ENCODE results near the gene RIC8A. TPM values are rescaled to one million over a fixed set of nuclear protein-coding genes. Genes with fewer than 3 reads are reported as not detected.
A peak's percentile ranks its signal among the peaks of the same experiment; 100 is the strongest.

RIC8A gene
- total and polyA plus RNA-seq, 9 of the 15 experiments (the other 6 are each of a cell fraction or from before 2014, with no cell fraction given) = 10.7 to 108 (median 72.1) TPM

DNA sequence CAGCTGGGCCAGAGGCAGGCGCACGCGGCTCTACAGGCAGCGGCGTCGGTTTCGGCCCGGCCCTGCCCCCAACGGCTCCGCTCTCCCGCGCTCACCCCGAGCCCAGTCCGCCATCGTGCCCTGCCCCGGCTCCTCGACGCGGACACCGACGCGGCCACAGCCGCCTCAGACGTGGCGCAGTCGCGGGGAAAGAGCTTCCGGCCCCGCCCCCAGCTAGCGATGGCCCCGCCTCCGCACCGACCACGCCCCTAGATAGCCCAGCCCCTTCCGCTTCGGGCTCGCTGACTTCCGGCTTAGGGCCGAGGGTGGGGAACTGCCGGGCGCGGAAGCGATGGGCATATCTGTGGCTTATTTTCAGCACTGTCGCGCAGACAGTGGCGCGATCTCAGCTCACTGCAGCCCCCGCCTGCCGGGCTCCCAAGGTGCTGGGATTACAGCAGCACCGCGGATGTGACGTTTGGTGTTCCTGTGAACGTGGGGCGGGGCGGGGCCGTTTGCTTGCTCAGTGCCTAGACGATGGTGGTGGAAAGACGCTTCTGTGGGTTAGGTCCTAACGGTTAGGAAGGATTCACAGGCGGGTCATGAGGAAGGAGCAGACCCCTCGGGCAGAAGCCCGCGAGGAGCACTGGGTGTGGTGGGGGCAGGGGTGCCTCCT is at the start of gene RIC8A, which contains the start of gene BET1L (continued):
- TF ChIP-seq, protein P1, sequence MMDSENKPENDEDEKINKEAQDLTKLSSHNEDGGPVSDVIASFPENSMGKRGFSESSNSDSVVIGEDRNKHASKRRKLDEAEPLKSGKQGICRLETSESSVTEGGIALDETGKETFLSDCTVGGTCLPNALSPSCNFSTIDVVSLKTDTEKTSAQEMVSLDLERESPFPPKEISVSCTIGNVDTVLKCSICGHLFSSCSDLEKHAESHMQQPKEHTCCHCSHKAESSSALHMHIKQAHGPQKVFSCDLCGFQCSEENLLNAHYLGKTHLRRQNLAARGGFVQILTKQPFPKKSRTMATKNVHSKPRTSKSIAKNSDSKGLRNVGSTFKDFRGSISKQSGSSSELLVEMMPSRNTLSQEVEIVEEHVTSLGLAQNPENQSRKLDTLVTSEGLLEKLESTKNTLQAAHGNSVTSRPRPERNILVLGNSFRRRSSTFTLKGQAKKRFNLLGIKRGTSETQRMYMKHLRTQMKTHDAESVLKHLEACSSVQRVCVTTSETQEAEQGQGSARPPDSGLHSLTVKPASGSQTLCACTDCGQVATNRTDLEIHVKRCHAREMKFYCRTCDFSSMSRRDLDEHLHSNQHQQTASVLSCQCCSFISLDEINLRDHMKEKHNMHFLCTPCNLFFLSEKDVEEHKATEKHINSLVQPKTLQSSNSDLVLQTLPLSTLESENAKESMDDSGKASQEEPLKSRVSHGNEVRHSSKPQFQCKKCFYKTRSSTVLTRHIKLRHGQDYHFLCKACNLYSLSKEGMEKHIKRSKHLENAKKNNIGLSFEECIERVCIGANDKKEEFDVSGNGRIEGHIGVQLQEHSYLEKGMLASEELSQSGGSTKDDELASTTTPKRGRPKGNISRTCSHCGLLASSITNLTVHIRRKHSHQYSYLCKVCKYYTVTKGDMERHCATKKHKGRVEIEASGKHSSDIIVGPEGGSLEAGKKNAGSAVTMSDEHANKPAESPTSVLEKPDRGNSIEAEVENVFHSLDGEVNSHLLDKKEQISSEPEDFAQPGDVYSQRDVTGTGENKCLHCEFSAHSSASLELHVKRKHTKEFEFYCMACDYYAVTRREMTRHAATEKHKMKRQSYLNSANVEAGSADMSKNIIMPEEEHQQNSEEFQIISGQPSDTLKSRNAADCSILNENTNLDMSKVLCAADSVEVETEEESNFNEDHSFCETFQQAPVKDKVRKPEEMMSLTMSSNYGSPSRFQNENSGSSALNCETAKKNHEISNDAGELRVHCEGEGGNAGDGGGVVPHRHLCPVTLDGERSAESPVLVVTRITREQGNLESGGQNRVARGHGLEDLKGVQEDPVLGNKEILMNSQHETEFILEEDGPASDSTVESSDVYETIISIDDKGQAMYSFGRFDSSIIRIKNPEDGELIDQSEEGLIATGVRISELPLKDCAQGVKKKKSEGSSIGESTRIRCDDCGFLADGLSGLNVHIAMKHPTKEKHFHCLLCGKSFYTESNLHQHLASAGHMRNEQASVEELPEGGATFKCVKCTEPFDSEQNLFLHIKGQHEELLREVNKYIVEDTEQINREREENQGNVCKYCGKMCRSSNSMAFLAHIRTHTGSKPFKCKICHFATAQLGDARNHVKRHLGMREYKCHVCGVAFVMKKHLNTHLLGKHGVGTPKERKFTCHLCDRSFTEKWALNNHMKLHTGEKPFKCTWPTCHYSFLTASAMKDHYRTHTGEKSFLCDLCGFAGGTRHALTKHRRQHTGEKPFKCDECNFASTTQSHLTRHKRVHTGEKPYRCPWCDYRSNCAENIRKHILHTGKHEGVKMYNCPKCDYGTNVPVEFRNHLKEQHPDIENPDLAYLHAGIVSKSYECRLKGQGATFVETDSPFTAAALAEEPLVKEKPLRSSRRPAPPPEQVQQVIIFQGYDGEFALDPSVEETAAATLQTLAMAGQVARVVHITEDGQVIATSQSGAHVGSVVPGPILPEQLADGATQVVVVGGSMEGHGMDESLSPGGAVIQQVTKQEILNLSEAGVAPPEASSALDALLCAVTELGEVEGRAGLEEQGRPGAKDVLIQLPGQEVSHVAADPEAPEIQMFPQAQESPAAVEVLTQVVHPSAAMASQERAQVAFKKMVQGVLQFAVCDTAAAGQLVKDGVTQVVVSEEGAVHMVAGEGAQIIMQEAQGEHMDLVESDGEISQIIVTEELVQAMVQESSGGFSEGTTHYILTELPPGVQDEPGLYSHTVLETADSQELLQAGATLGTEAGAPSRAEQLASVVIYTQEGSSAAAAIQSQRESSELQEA (IDR thresholded peaks at IDR 0.05; ENCODE audit: low read depth) = no peak
- TF ChIP-seq, protein P2, sequence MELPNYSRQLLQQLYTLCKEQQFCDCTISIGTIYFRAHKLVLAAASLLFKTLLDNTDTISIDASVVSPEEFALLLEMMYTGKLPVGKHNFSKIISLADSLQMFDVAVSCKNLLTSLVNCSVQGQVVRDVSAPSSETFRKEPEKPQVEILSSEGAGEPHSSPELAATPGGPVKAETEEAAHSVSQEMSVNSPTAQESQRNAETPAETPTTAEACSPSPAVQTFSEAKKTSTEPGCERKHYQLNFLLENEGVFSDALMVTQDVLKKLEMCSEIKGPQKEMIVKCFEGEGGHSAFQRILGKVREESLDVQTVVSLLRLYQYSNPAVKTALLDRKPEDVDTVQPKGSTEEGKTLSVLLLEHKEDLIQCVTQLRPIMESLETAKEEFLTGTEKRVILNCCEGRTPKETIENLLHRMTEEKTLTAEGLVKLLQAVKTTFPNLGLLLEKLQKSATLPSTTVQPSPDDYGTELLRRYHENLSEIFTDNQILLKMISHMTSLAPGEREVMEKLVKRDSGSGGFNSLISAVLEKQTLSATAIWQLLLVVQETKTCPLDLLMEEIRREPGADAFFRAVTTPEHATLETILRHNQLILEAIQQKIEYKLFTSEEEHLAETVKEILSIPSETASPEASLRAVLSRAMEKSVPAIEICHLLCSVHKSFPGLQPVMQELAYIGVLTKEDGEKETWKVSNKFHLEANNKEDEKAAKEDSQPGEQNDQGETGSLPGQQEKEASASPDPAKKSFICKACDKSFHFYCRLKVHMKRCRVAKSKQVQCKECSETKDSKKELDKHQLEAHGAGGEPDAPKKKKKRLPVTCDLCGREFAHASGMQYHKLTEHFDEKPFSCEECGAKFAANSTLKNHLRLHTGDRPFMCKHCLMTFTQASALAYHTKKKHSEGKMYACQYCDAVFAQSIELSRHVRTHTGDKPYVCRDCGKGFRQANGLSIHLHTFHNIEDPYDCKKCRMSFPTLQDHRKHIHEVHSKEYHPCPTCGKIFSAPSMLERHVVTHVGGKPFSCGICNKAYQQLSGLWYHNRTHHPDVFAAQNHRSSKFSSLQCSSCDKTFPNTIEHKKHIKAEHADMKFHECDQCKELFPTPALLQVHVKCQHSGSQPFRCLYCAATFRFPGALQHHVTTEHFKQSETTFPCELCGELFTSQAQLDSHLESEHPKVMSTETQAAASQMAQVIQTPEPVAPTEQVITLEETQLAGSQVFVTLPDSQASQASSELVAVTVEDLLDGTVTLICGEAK (IDR thresholded peaks at IDR 0.05) = peak; percentile 96
- TF ChIP-seq, protein P2 (CRISPR knock-in tag; IDR thresholded peaks at IDR 0.05) = no peak
- TF ChIP-seq L3MBTL2 (IDR thresholded peaks at IDR 0.05) (peak; percentile 62; the same call in 1 of the 2 replicates), ZNF134 (CRISPR knock-in tag; conservative IDR thresholded peaks at IDR 0.05) (no peak), ETV5 (CRISPR knock-in tag; IDR thresholded peaks at IDR 0.05; ENCODE audit: low read depth) (peak; percentile 88), ZBTB1 (CRISPR knock-in tag; IDR thresholded peaks at IDR 0.05; ENCODE audit: borderline replicate concordance, low read depth) (peak; percentile 97), NONO (IDR thresholded peaks at IDR 0.05; ENCODE audit: low read depth in 2 of 2, low read length in 1 of 2) (peak; percentile 74 to 82; a peak in 3 of 4 replicates)
